ENCODE data around the gene ARHGAP19. TPM values are rescaled to one million over a fixed set of nuclear protein-coding genes. Genes with fewer than 3 reads are reported as not detected.

The ARHGAP19 gene
- total and polyA plus RNA-seq, 9 of the 15 experiments (the other 6 are each of a cell fraction or from before 2014, with no cell fraction given), result 14.8 to 49.5 (median 26.8) TPM

- TF ChIP-seq RAD21 (CRISPR knock-in tag; conservative IDR thresholded peaks at IDR 0.05 in 1 of 2, IDR thresholded peaks at IDR 0.05 in 1 of 2), result peak; percentile 24 to 60; a peak in 3 of 4 replicates
These were observed 40.3 kb upstream of the ARHGAP19 start (continued) for GRCh38 chr10:97332591-97333350.

DNA sequence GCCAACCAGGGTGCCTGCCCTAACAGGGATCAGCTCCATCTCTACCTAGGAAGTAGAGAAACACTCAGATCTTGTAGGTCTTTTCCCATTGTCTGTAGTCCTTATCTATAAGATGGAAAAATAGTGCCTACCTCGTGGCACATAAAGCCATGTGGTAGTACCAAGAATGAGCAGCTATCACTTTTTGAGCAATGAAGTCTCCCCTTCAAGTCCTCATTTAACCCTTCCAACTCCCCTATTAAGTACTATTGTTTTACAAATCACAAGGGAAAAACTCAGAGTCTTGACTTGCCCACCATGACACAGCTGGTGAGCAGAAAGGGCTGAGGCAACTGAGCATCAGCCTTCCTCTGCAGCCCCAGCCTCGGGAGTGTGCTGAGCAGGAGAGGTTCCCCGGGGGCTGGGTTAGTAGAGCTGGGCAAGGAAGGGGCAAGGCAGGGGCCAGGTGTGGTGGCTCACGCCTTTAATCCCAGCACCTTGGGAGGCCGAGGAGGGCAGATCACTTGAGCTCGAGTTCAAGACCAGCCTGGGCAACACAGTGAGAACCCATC, 38.8 kb upstream of the ARHGAP19 start:
- Histone ChIP-seq H3K9me3 (replicated peaks; ENCODE audit: control insufficient read depth, insufficient read depth, low read depth, low read length) (no peaks in the 10 kb centered on the region), H3K4me1 (replicated peaks in 1 of 2; ENCODE audit: control insufficient read depth in 2 of 2, insufficient read depth in 2 of 2, low read length in 2 of 2) (peaks cover 29 to 40% of the 10 kb centered on the region in 2 experiments), H3K27ac (ENCODE audit: extremely low read depth, low read depth, low read length) (peak overlapping the region; percentile 6; the same call in 2 of the 3 replicates), H3K27me3 (ENCODE audit: control insufficient read depth in 2 of 2, insufficient read depth in 2 of 2, low read length in 2 of 2) (no peaks in the 10 kb centered on the region), H4K20me1 (replicated peaks; ENCODE audit: control insufficient read depth, insufficient read depth, low read length) (no peaks in the 10 kb centered on the region), H2AFZ (ENCODE audit: low read depth, low read length) (no peak overlapping the region), H3K36me3 (ENCODE audit: control insufficient read depth, insufficient read depth, low read length) (peaks cover 27% of the 10 kb centered on the region), H3K4me3 (peak overlapping the region; percentile 73; the same call in 1 of the 2 replicates), H3K79me2 (ENCODE audit: control insufficient read depth, insufficient read depth, low read length) (peaks cover 51% of the 10 kb centered on the region), H3K4me2 (ENCODE audit: insufficient read depth, low read length) (peak overlapping the region; percentile 92), H3K9me1 (ENCODE audit: control insufficient read depth, insufficient read depth, low read length) (no peaks in the 10 kb centered on the region), H3K9ac (ENCODE audit: insufficient read depth in 1 of 2, low read depth in 2 of 2, low read length in 2 of 2) (peak overlapping the region; percentile 8 to 93; a peak in 1 of 4 replicates)
- intact Hi-C loops (cut with micrococcal nuclease) (loop anchor here (5.0 kb wide), 1 partner anchor 39 kb away; the partner anchor contains the start of gene ARHGAP19), in situ Hi-C loops (cut with MboI) (no loop called here)
- no peak for ATAC-seq
- no peak for FAIRE-seq
- TF ChIP-seq, protein P1, sequence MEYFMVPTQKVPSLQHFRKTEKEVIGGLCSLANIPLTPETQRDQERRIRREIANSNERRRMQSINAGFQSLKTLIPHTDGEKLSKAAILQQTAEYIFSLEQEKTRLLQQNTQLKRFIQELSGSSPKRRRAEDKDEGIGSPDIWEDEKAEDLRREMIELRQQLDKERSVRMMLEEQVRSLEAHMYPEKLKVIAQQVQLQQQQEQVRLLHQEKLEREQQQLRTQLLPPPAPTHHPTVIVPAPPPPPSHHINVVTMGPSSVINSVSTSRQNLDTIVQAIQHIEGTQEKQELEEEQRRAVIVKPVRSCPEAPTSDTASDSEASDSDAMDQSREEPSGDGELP (CRISPR knock-in tag; IDR thresholded peaks at IDR 0.05; ENCODE audit: borderline replicate concordance), result 0 out of 2 replicates have a peak, but pooled peaks have one; percentile 20
- TF ChIP-seq ZFP36 (IDR thresholded peaks at IDR 0.05; ENCODE audit: low read depth, low read length, partially characterized antibody) (no peak), SNAPC5 (CRISPR knock-in tag; IDR thresholded peaks at IDR 0.05) (no peak), MEF2D (tag; conservative IDR thresholded peaks at IDR 0.05; ENCODE audit: low read depth) (no peak)
- DNase-seq (ENCODE audit: extremely low read depth in 1 of 4, low spot score in 3 of 4), result no peak
- POLR2A ChIA-PET, result interaction anchor here (0.7 to 1.9 kb wide), 6 partner anchors 10 to 72 kb away, joined by 3 to 9 read pairs (median 4); partner anchors contain the start of gene ARHGAP19
- no TSS peak for BruUV-seq (replicated peaks)
- CTCF ChIA-PET (ENCODE audit: low intra/inter-chr PET ratio), result no interaction called here
- 41% methylated on average over 5 of the region's 6 CpGs for WGBS (ENCODE audit: insufficient coverage, low coverage, missing lambda C conversion rate)

All from K562 (cell line).